H1 (cell line): ENCODE results near the gene TMCC3. TPM values are rescaled to one million over a fixed set of nuclear protein-coding genes. Genes with fewer than 3 reads are reported as not detected.

Experiments
- CTCF ChIA-PET: fragments of 300-600 bp; sonication (Branson Sonifier 250); formaldehyde crosslinking; loops from one replicate; lab custom pipeline; 2021; ENCODE audit not compliant: partially characterized antibody; lab: Charles Lee
- POLR2A ChIA-PET: fragments of 300-600 bp; sonication (Branson Sonifier 250); formaldehyde crosslinking; loops from one replicate; lab custom pipeline; 2021; ENCODE audit warnings: inconsistent platforms; ENCODE audit not compliant: partially characterized antibody; lab: Charles Lee
- DNase-seq, 2 experiments: peaks; one replicate each; pipeline versions ENCODE4 v3.0.0 to v3.0.0-alpha.2; 2010 to 2022; ENCODE audit warnings: low spot score in 2 of 2, low read depth in 1 of 2, mixed read lengths in 1 of 2
- FAIRE-seq: peaks from 2 replicates; lab custom pipeline; 2011; peaks lifted over from hg19 to GRCh38; lab: Jason Lieb, UNC
- H2AFZ ChIP-seq: 2 replicates; pipeline ENCODE4 v1.8.1; 2012; ENCODE audit warnings: low read length, inconsistent platforms
- H2AK5ac ChIP-seq: 2 replicates; pipeline ENCODE4 v1.6.1; 2013; ENCODE audit warnings: low read depth, low read length
- H2BK120ac ChIP-seq: replicated peaks from 2 replicates; pipeline ENCODE3; 2013; ENCODE audit warnings: low read depth, low read length, inconsistent platforms
- H2BK12ac ChIP-seq: 2 replicates; pipeline ENCODE4 v1.6.1; 2013; ENCODE audit warnings: low read depth, low read length
- H2BK15ac ChIP-seq: 2 replicates; pipeline ENCODE4 v1.6.1; 2013; ENCODE audit warnings: low read length
- H2BK20ac ChIP-seq: 2 replicates; pipeline ENCODE4 v1.6.1; 2013; ENCODE audit warnings: low read length
- H2BK5ac ChIP-seq: 2 replicates; pipeline ENCODE4 v1.6.1; 2013; ENCODE audit warnings: low read depth, low read length
- H3K14ac ChIP-seq: 2 replicates; pipeline ENCODE4 v1.6.1; 2013; ENCODE audit warnings: inconsistent platforms; ENCODE audit not compliant: insufficient read length
- H3K18ac ChIP-seq: 2 replicates; pipeline ENCODE4 v1.6.1; 2013; ENCODE audit warnings: low read length; ENCODE audit errors: extremely low read depth
- H3K23ac ChIP-seq: 2 replicates; pipeline ENCODE4 v1.6.1; 2013; ENCODE audit warnings: inconsistent platforms; ENCODE audit not compliant: insufficient read length
- H3K23me2 ChIP-seq: 2 replicates; pipeline ENCODE4 v1.6.1; 2013; ENCODE audit warnings: low read depth, low read length
- H3K27ac ChIP-seq: 2 replicates; pipeline ENCODE4 v1.6.1; 2011; ENCODE audit warnings: low read depth, low read length, inconsistent platforms
- H3K27me3 ChIP-seq, 4 experiments: replicated peaks in 1 of 4; 1 replicate in 1 of 4; 2 replicates in 3 of 4; pipeline versions ENCODE4 v1.6.1 to v1.8.1; 2011 to 2013; ENCODE audit warnings: low read length in 3 of 4, mild to moderate bottlenecking in 3 of 4, inconsistent platforms in 2 of 4, mixed read lengths in 2 of 4, moderate library complexity in 1 of 4; ENCODE audit not compliant: control insufficient read depth in 3 of 4, insufficient read depth in 3 of 4; ENCODE audit errors: extremely low read depth in 1 of 4
- H3K36me3 ChIP-seq, 4 experiments: 2 replicates each; pipeline versions ENCODE4 v1.6.1 to v1.8.1; 2011 to 2013; ENCODE audit warnings: mild to moderate bottlenecking in 4 of 4, low read length in 3 of 4, moderate library complexity in 2 of 4, control low read depth in 1 of 4, inconsistent platforms in 1 of 4; ENCODE audit not compliant: insufficient read depth in 4 of 4, control insufficient read depth in 2 of 4
- H3K4ac ChIP-seq: replicated peaks from 2 replicates; pipeline ENCODE3; 2013; ENCODE audit warnings: low read length, low read depth, mixed read lengths, inconsistent platforms; ENCODE audit not compliant: insufficient read length
- H3K4me1 ChIP-seq, 4 experiments: replicated peaks in 1 of 4; 1 replicate in 1 of 4; 2 replicates in 3 of 4; pipeline versions ENCODE4 v1.6.1 to v1.8.1; 2011 to 2013; ENCODE audit warnings: low read length in 3 of 4, inconsistent platforms in 2 of 4, mixed read lengths in 1 of 4; ENCODE audit not compliant: insufficient read depth in 4 of 4, control insufficient read depth in 3 of 4
- H3K4me2 ChIP-seq, 2 experiments: 2 replicates each; pipeline versions ENCODE4 v1.6.1 to v1.8.1; 2011 to 2013; ENCODE audit warnings: low read depth in 2 of 2, low read length in 2 of 2, control low read depth in 1 of 2, inconsistent platforms in 1 of 2, mild to moderate bottlenecking in 1 of 2; ENCODE audit not compliant: insufficient read depth in 1 of 2
- H3K4me3 ChIP-seq, 4 experiments: fragments of 200-600, 300-600 bp in 1 of 4; sonication (generic), shearing (Covaris generic), sonication (Bioruptor Twin) in 1 of 4; 2 replicates each; pipeline versions ENCODE4 v1.5.1 to v1.8.1; 2011 to 2016; ENCODE audit warnings: low read length in 4 of 4, low read depth in 3 of 4, control low read depth in 2 of 4, inconsistent platforms in 2 of 4, mild to moderate bottlenecking in 2 of 4, mixed read lengths in 1 of 4, moderate library complexity in 1 of 4; ENCODE audit not compliant: insufficient read depth in 2 of 4; ENCODE audit errors: extremely low read depth in 1 of 4
- H3K56ac ChIP-seq: replicated peaks from 2 replicates; pipeline ENCODE3; 2013; ENCODE audit warnings: low read depth, mild to moderate bottlenecking, mixed read lengths, low read length, inconsistent platforms; ENCODE audit not compliant: insufficient read length
- H3K79me1 ChIP-seq: 2 replicates; pipeline ENCODE4 v1.6.1; 2013; ENCODE audit warnings: low read depth, low read length, control low read depth
- H3K79me2 ChIP-seq, 2 experiments: 2 replicates each; pipeline versions ENCODE4 v1.6.1 to v1.8.1; 2012 to 2013; ENCODE audit warnings: low read length in 2 of 2, mild to moderate bottlenecking in 2 of 2, inconsistent platforms in 1 of 2; ENCODE audit not compliant: insufficient read depth in 2 of 2, control insufficient read depth in 1 of 2
- H3K9ac ChIP-seq, 4 experiments: replicated peaks in 1 of 4; 1 replicate in 1 of 4; 2 replicates in 3 of 4; pipeline versions ENCODE4 v1.6.1 to v1.8.1; 2011 to 2013; ENCODE audit warnings: low read depth in 3 of 4, low read length in 3 of 4, control low read depth in 2 of 4, mild to moderate bottlenecking in 2 of 4, moderate library complexity in 2 of 4, inconsistent platforms in 1 of 4; ENCODE audit errors: extremely low read depth in 1 of 4
- H3K9me3 ChIP-seq, 2 experiments: 2 replicates each; pipeline versions ENCODE4 v1.6.1 to v1.8.1; 2012 to 2013; ENCODE audit warnings: mild to moderate bottlenecking in 2 of 2, moderate library complexity in 2 of 2, control low read depth in 1 of 2, inconsistent platforms in 1 of 2, low read depth in 1 of 2, low read length in 1 of 2, mixed read lengths in 1 of 2; ENCODE audit not compliant: insufficient read depth in 2 of 2
- H4K20me1 ChIP-seq, 2 experiments: replicated peaks in 1 of 2; 2 replicates each; pipeline versions ENCODE3 to v1.8.1; 2011 to 2013; ENCODE audit warnings: inconsistent platforms in 2 of 2, low read length in 2 of 2, mild to moderate bottlenecking in 1 of 2; ENCODE audit not compliant: insufficient read depth in 2 of 2, control insufficient read depth in 1 of 2
- H4K5ac ChIP-seq: 2 replicates; pipeline ENCODE4 v1.6.1; 2013; ENCODE audit warnings: low read length, low read depth, mixed read lengths, inconsistent platforms; ENCODE audit not compliant: insufficient read length
- H4K8ac ChIP-seq: 2 replicates; pipeline ENCODE4 v1.8.0; 2013; ENCODE audit warnings: mild to moderate bottlenecking, moderate library complexity, low read length, inconsistent platforms; ENCODE audit not compliant: insufficient read depth; ENCODE audit errors: extremely low read depth
- H4K91ac ChIP-seq: replicated peaks from 2 replicates; pipeline ENCODE3; 2013; ENCODE audit warnings: low read length, mixed read lengths, inconsistent platforms; ENCODE audit not compliant: insufficient read length
- BCL11A ChIP-seq, 2 experiments: IDR thresholded peaks; one replicate each; pipeline ENCODE4 v1.6.1; 2011; ENCODE audit warnings: low read depth in 2 of 2, low read length in 2 of 2, mild to moderate bottlenecking in 2 of 2
- BRCA1 ChIP-seq: IDR thresholded peaks from 2 replicates; pipeline ENCODE4 v1.6.1; 2012; ENCODE audit warnings: low read depth, low read length, improper control_type of control experiment
- CHD1 ChIP-seq: IDR thresholded peaks from 2 replicates; pipeline ENCODE4 v1.6.1; 2012; ENCODE audit warnings: low read depth, low read length, improper control_type of control experiment
- CHD2 ChIP-seq: IDR thresholded peaks from 2 replicates; pipeline ENCODE4 v1.6.1; 2012; ENCODE audit warnings: low read length, improper control_type of control experiment
- NANOG ChIP-seq: IDR thresholded peaks from 2 replicates; pipeline ENCODE4 v1.6.1; 2011; ENCODE audit warnings: low read length, low read depth, mild to moderate bottlenecking, inconsistent platforms; ENCODE audit not compliant: insufficient read depth, poor library complexity, severe bottlenecking
- POLR2A ChIP-seq, 2 experiments: IDR thresholded peaks; 1 replicate in 1 of 2; 2 replicates in 1 of 2; pipeline ENCODE4 v1.6.1; 2011; ENCODE audit warnings: low read depth in 2 of 2, low read length in 2 of 2, mild to moderate bottlenecking in 2 of 2; ENCODE audit errors: control extremely low read depth in 1 of 2
- POLR2AphosphoS5 ChIP-seq: IDR thresholded peaks from 2 replicates; pipeline ENCODE4 v1.6.1; 2011; ENCODE audit warnings: low read depth, low read length
- SUZ12 ChIP-seq: fragments of 200-600 bp; sonication (generic); IDR thresholded peaks from 2 replicates; pipeline ENCODE4 v1.6.1; 2012; ENCODE audit warnings: mild to moderate bottlenecking, inconsistent platforms, low read length, moderate library complexity, mixed read lengths
- TBP ChIP-seq: IDR thresholded peaks from 2 replicates; pipeline ENCODE4 v1.6.1; 2011; ENCODE audit warnings: low read depth, low read length, improper control_type of control experiment
- TEAD4 ChIP-seq: IDR thresholded peaks from 2 replicates; pipeline ENCODE4 v1.6.1; 2012; ENCODE audit warnings: low read depth, low read length, inconsistent platforms, mixed read lengths
- WGBS, 2 experiments: shearing (Covaris generic) in 1 of 2; methylation state at CpG; one replicate each; pipeline versions ENCODE4 v1.1.6 to v1.1.7; 2013 to 2015; ENCODE audit warnings: low lambda C conversion rate in 2 of 2, mixed read lengths in 2 of 2, inconsistent platforms in 1 of 2, low coverage in 1 of 2, missing lambda C conversion rate in 1 of 2; ENCODE audit not compliant: insufficient replicate concordance in 2 of 2, insufficient coverage in 1 of 2, insufficient read length in 1 of 2; ENCODE audit errors: extremely low coverage in 1 of 2, missing lambda C conversion rate in 1 of 2; 5-methylcytosine and 5-hydroxymethylcytosine counted together
- polyA plus RNA-seq, 7 experiments: library from polyadenylated mRNA; depleted of rRNA in 3 of 7; stranded (reverse) in 5 of 7; unstranded in 2 of 7; fragments of >200 nt in 5 of 7; fragments of 200-250 nt in 2 of 7; gene quantifications; 1 replicate in 5 of 7; 2 replicates in 1 of 7; 4 replicates in 1 of 7; pipeline versions ENCODE4 v1.2.1 to v1.2.3, GENCODE V29; 2011 to 2013; ENCODE audit warnings: missing spikeins in 2 of 7, mixed read lengths in 2 of 7
- total RNA-seq: library from RNA; stranded (reverse); fragmentation: NEBNext Ultra II Directional; extraction: Animal tissue kit (Norgen Biotek cat#: 25700); gene quantifications from 2 replicates; pipeline ENCODE4 v1.2.1, GENCODE V29; 2021
- TF ChIP-seq, protein P1 (sequence below): IDR thresholded peaks from 2 replicates; pipeline ENCODE4 v1.6.1; 2012; ENCODE audit warnings: inconsistent platforms
- TF ChIP-seq, protein P2 (sequence below): IDR thresholded peaks from 2 replicates; pipeline ENCODE4 v1.6.1; 2012; ENCODE audit warnings: low read length, inconsistent platforms
- TF ChIP-seq, protein P3 (sequence below): IDR thresholded peaks from 2 replicates; pipeline ENCODE4 v1.6.1; 2012; ENCODE audit warnings: inconsistent platforms

The TMCC3 gene
- total and polyA plus RNA-seq, 2 of the 8 experiments (the other 6 are each of a cell fraction or from before 2014, with no cell fraction given) = 1.7 to 4.1 TPM

DNA sequence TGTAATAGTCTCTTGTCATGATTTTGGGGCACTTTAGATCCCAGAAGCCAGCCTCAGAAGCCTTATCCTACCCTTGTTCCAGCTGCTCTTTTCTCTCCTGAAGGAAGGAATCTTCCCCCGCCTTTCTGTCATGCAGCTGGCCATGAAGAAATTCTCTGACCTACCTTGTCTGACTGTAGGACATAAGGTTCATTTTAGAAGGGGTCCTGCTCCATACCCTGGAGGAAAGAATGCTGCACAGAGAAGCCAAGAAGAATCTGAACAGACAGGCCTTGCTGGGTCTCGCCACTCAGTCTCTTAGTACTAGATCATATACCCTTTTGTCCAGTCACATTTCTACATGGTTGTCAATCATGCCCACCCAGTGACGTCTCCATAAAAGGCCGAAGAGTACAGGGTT lies 6.2 kb upstream of the TMCC3 start:
- H2AK5ac ChIP-seq = no peak overlapping the region
- no peak overlapping the region for H2BK12ac ChIP-seq
- H4K5ac ChIP-seq = no peak overlapping the region
- no peaks in the 10 kb centered on the region for H3K79me1 ChIP-seq
- H3K27ac ChIP-seq = no peak overlapping the region
- no peak overlapping the region for H3K4me3 ChIP-seq
- ChIA-PET POLR2A (no interaction called here), CTCF (interaction anchor here (1.5 to 1.6 kb wide), 2 partner anchors 33 to 53 kb away, joined by 3 to 4 read pairs; no protein-coding TSS in a partner anchor)
- no peaks in the 10 kb centered on the region for H3K79me2 ChIP-seq
- no peak overlapping the region for H2BK15ac ChIP-seq
- H2AFZ ChIP-seq = no peak overlapping the region
- H3K56ac ChIP-seq = no peak overlapping the region
- H3K4me2 ChIP-seq = no peak overlapping the region
- no peak for FAIRE-seq
- no peak overlapping the region for H2BK120ac ChIP-seq
- 87% methylated on average over 4 of the region's 4 CpGs; no CpG with 5 or more reads in 1 of the 2 experiments for WGBS, 2 experiments
- no peaks in the 10 kb centered on the region for H3K36me3 ChIP-seq
- H3K18ac ChIP-seq = no peak overlapping the region
- no peak overlapping the region for H4K8ac ChIP-seq
- H3K27me3 ChIP-seq = no peaks in the 10 kb centered on the region
- no peak overlapping the region for H3K23ac ChIP-seq
- H3K4me1 ChIP-seq = peaks cover 0 to 4% (median 3%) of the 10 kb centered on the region in 4 experiments; a peak in 2 of 7 replicates
- no peak overlapping the region for H2BK20ac ChIP-seq
- H3K23me2 ChIP-seq = 0 out of 2 replicates have a peak, but pooled peaks cover 2% of the 10 kb centered on the region
- H4K20me1 ChIP-seq = no peaks in the 10 kb centered on the region
- no peak overlapping the region for H3K4ac ChIP-seq
- H3K9ac ChIP-seq = no peak overlapping the region
- DNase-seq = no peak
- H4K91ac ChIP-seq = no peak overlapping the region
- no peak overlapping the region for H2BK5ac ChIP-seq
- H3K14ac ChIP-seq = no peak overlapping the region
- no peaks in the 10 kb centered on the region for H3K9me3 ChIP-seq
- TF ChIP-seq, protein P1, sequence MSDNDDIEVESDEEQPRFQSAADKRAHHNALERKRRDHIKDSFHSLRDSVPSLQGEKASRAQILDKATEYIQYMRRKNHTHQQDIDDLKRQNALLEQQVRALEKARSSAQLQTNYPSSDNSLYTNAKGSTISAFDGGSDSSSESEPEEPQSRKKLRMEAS = no peak
- TF ChIP-seq POLR2A (IDR thresholded peaks at IDR 0.05; ENCODE audit: control extremely low read depth in 1 of 2, low read depth in 2 of 2, low read length in 2 of 2) (no peak), CHD1 (no peak), BCL11A (IDR thresholded peaks at IDR 0.05; ENCODE audit: low read depth in 2 of 2, low read length in 2 of 2) (no peak), NANOG (no peak), BRCA1 (no peak), POLR2AphosphoS5 (no peak), SUZ12 (no peak), TBP (no peak), TEAD4 (no peak), CHD2 (no peak)
- TF ChIP-seq, protein P2, sequence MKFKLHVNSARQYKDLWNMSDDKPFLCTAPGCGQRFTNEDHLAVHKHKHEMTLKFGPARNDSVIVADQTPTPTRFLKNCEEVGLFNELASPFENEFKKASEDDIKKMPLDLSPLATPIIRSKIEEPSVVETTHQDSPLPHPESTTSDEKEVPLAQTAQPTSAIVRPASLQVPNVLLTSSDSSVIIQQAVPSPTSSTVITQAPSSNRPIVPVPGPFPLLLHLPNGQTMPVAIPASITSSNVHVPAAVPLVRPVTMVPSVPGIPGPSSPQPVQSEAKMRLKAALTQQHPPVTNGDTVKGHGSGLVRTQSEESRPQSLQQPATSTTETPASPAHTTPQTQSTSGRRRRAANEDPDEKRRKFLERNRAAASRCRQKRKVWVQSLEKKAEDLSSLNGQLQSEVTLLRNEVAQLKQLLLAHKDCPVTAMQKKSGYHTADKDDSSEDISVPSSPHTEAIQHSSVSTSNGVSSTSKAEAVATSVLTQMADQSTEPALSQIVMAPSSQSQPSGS = no peak
- TF ChIP-seq, protein P3, sequence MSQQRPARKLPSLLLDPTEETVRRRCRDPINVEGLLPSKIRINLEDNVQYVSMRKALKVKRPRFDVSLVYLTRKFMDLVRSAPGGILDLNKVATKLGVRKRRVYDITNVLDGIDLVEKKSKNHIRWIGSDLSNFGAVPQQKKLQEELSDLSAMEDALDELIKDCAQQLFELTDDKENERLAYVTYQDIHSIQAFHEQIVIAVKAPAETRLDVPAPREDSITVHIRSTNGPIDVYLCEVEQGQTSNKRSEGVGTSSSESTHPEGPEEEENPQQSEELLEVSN = no peak
